GM15510 (cell line): Measurements from ENCODE around the gene SLC25A2.

Experiments
- POLR2A ChIP-seq: IDR thresholded peaks from 3 replicates; pipeline ENCODE4 v1.6.1; 2011; ENCODE audit warnings: borderline replicate concordance; ENCODE audit not compliant: insufficient read length; ENCODE audit errors: extremely low read depth

The SLC25A2 gene

GRCh38 chr5:141319202-141319601 is 15.4 kb upstream of the SLC25A2 start:
- no peak for TF ChIP-seq POLR2A

- TF ChIP-seq POLR2A, result no peak
Measured at GRCh38 chr5:141313711-141314110, 9.9 kb upstream of the SLC25A2 start.

- no peak for TF ChIP-seq POLR2A
Measured at GRCh38 chr5:141306630-141307029, 2.8 kb upstream of the SLC25A2 start.

- TF ChIP-seq POLR2A, result no peak
Measured at GRCh38 chr5:141298376-141298775, 5.5 kb downstream of the SLC25A2 start.

- no peak for TF ChIP-seq POLR2A
Measured at GRCh38 chr5:141272906-141273305, 30.9 kb downstream of the SLC25A2 start.

- TF ChIP-seq POLR2A, result no peak
Measured at GRCh38 chr5:141269195-141269594, 34.7 kb downstream of the SLC25A2 start.

GRCh38 chr5:141261238-141261546 is 42.7 kb downstream of the SLC25A2 start:
- no peak for TF ChIP-seq POLR2A

GRCh38 chr5:141260458-141261237 is 43.2 kb downstream of the SLC25A2 start:
- no peak for TF ChIP-seq POLR2A

- TF ChIP-seq POLR2A, result no peak
Measured at GRCh38 chr5:141258948-141259347, 44.9 kb downstream of the SLC25A2 start.

GRCh38 chr5:141258464-141258863 is 45.4 kb downstream of the SLC25A2 start:
- no peak for TF ChIP-seq POLR2A
